Spinal cord (tissue), 10 donors: ENCODE results near the gene NDEL1. TPM values are rescaled to one million over a fixed set of nuclear protein-coding genes. Genes with fewer than 3 reads are reported as not detected.

ENCODE experiments used
- DNase-seq, 6 donors: peaks; one replicate each; pipeline versions ENCODE4 v3.0.0 to v3.0.0-alpha.2; 2013 to 2015; ENCODE audit warnings: low spot score in 6 of 6, low read depth in 4 of 6
- H3K27ac ChIP-seq: one replicate; pipeline ENCODE4 v1.5.1; 2013; ENCODE audit warnings: low read depth, low read length, control low read depth
- H3K27me3 ChIP-seq: one replicate; pipeline ENCODE4 v1.6.1; 2013; ENCODE audit warnings: low read length; ENCODE audit not compliant: control insufficient read depth, insufficient read depth
- H3K36me3 ChIP-seq: one replicate; pipeline ENCODE4 v1.6.1; 2013; ENCODE audit warnings: low read length; ENCODE audit not compliant: control insufficient read depth, insufficient read depth
- H3K4me1 ChIP-seq: one replicate; pipeline ENCODE4 v1.6.1; 2013; ENCODE audit warnings: low read length; ENCODE audit not compliant: control insufficient read depth, insufficient read depth
- H3K4me3 ChIP-seq: one replicate; pipeline ENCODE4 v1.5.1; 2013; ENCODE audit warnings: low read depth, low read length, control low read depth
- H3K9me3 ChIP-seq: one replicate; pipeline ENCODE4 v1.6.1; 2013; ENCODE audit warnings: low read length; ENCODE audit not compliant: control insufficient read depth, insufficient read depth
- WGBS: methylation state at CpG from one replicate; pipeline ENCODE4 v1.1.5; 2013; ENCODE audit warnings: missing lambda C conversion rate; ENCODE audit not compliant: insufficient coverage; 5-methylcytosine and 5-hydroxymethylcytosine counted together
- polyA plus RNA-seq, 2 donors: library from polyadenylated mRNA; unstranded; fragments of 120-200 nt; gene quantifications; one replicate each; pipeline ENCODE4 v1.2.1, GENCODE V29; 2013; ENCODE audit not compliant: insufficient read length in 2 of 2
- total RNA-seq, 2 donors: library from RNA; depleted of rRNA in 1 of 2; stranded (reverse); fragments of 120-200 nt in 1 of 2; fragments of >200 nt in 1 of 2; gene quantifications; one replicate each; pipeline versions ENCODE4 v1.2.3 to v1.2.4, GENCODE V29; 2013 to 2014
- donor health status: healthy.

NDEL1 gene
- total and polyA plus RNA-seq, 4 donors = 30.7 to 48.9 (median 47.1) TPM

GRCh38 chr17:8412089-8412488 lies 23.6 kb upstream of the NDEL1 start:
- Histone ChIP-seq H3K27ac (no peak overlapping the region), H3K36me3 (no peaks in the 10 kb centered on the region), H3K4me1 (no peaks in the 10 kb centered on the region), H3K9me3 (no peaks in the 10 kb centered on the region), H3K27me3 (peaks cover 7% of the 10 kb centered on the region), H3K4me3 (no peak overlapping the region)
- DNase-seq = no peak
- 83% methylated on average over 3 of the region's 5 CpGs for WGBS

- H3K9me3 ChIP-seq = no peaks in the 10 kb centered on the region
- no peak overlapping the region for H3K27ac ChIP-seq
- no peaks in the 10 kb centered on the region for H3K36me3 ChIP-seq
- no peaks in the 10 kb centered on the region for H3K4me1 ChIP-seq
- no peak for DNase-seq
- H3K4me3 ChIP-seq = no peak overlapping the region
- WGBS = 90% methylated on average over 2 of the region's 4 CpGs
- peaks cover 13% of the 10 kb centered on the region for H3K27me3 ChIP-seq
These were observed 22.4 kb upstream of the NDEL1 start for GRCh38 chr17:8413328-8413727.

GRCh38 chr17:8413938-8414337 lies 21.7 kb upstream of the NDEL1 start:
- H3K27me3 ChIP-seq = peaks cover 15% of the 10 kb centered on the region
- H3K4me1 ChIP-seq = no peaks in the 10 kb centered on the region
- H3K36me3 ChIP-seq = no peaks in the 10 kb centered on the region
- H3K4me3 ChIP-seq = no peak overlapping the region
- no peak overlapping the region for H3K27ac ChIP-seq
- H3K9me3 ChIP-seq = no peaks in the 10 kb centered on the region
- DNase-seq = no peak

- no peak for DNase-seq
- H3K36me3 ChIP-seq = no peaks in the 10 kb centered on the region
- H3K4me1 ChIP-seq = no peaks in the 10 kb centered on the region
- no peaks in the 10 kb centered on the region for H3K9me3 ChIP-seq
- H3K27ac ChIP-seq = no peak overlapping the region
- no peak overlapping the region for H3K4me3 ChIP-seq
- peaks cover 13% of the 10 kb centered on the region for H3K27me3 ChIP-seq
- WGBS = 83% methylated on average over 4 of the region's 4 CpGs
These were observed 17.9 kb upstream of the NDEL1 start for GRCh38 chr17:8417806-8418205.

- no peaks in the 10 kb centered on the region for H3K9me3 ChIP-seq
- H3K27me3 ChIP-seq = peaks cover 13% of the 10 kb centered on the region
- no peak overlapping the region for H3K27ac ChIP-seq
- H3K4me3 ChIP-seq = no peak overlapping the region
- DNase-seq = no peak
- no peaks in the 10 kb centered on the region for H3K4me1 ChIP-seq
- H3K36me3 ChIP-seq = no peaks in the 10 kb centered on the region
- no CpG with 5 or more reads among the region's 1 CpG for WGBS
These were observed 17.2 kb upstream of the NDEL1 start for GRCh38 chr17:8418471-8418870.

- no peak for DNase-seq
- H3K27me3 ChIP-seq = peaks cover 13% of the 10 kb centered on the region
- no CpG with 5 or more reads among the region's 1 CpG for WGBS
These were observed 16.4 kb upstream of the NDEL1 start for GRCh38 chr17:8419305-8419704.

GRCh38 chr17:8420041-8420934 lies 15.4 kb upstream of the NDEL1 start:
- Histone ChIP-seq H3K27me3 (peaks cover 13% of the 10 kb centered on the region), H3K4me3 (no peak overlapping the region), H3K36me3 (no peaks in the 10 kb centered on the region), H3K9me3 (no peaks in the 10 kb centered on the region), H3K27ac (no peak overlapping the region), H3K4me1 (no peaks in the 10 kb centered on the region)
- peak in 4 of 6 donors; percentile 1 to 70 (median 7) for DNase-seq
- 74% methylated on average over 3 of the region's 5 CpGs for WGBS

More at GRCh38 chr17:8419305-8419704, 16.4 kb upstream of the NDEL1 start:
- no peak overlapping the region for H3K4me3 ChIP-seq
- H3K27ac ChIP-seq = no peak overlapping the region
- H3K36me3 ChIP-seq = no peaks in the 10 kb centered on the region
- H3K4me1 ChIP-seq = no peaks in the 10 kb centered on the region
- H3K9me3 ChIP-seq = no peaks in the 10 kb centered on the region

GRCh38 chr17:8421571-8421970 lies 14.1 kb upstream of the NDEL1 start:
- H3K27me3 ChIP-seq = peaks cover 13% of the 10 kb centered on the region
- no peaks in the 10 kb centered on the region for H3K9me3 ChIP-seq
- no peak overlapping the region for H3K27ac ChIP-seq
- H3K4me1 ChIP-seq = no peaks in the 10 kb centered on the region
- 100% methylated on average over 1 of the region's 3 CpGs for WGBS
- DNase-seq = no peak
- H3K36me3 ChIP-seq = no peaks in the 10 kb centered on the region
- no peak overlapping the region for H3K4me3 ChIP-seq

- no peaks in the 10 kb centered on the region for H3K4me1 ChIP-seq
- no peak overlapping the region for H3K4me3 ChIP-seq
- 59% methylated on average over 3 of the region's 6 CpGs for WGBS
- no peak overlapping the region for H3K27ac ChIP-seq
- H3K9me3 ChIP-seq = no peaks in the 10 kb centered on the region
- no peaks in the 10 kb centered on the region for H3K36me3 ChIP-seq
- peaks cover 5% of the 10 kb centered on the region for H3K27me3 ChIP-seq
- no peak for DNase-seq
These were observed 9.5 kb upstream of the NDEL1 start for GRCh38 chr17:8426094-8426720.

GRCh38 chr17:8426802-8427201 lies 8.9 kb upstream of the NDEL1 start:
- no peaks in the 10 kb centered on the region for H3K36me3 ChIP-seq
- no peaks in the 10 kb centered on the region for H3K9me3 ChIP-seq
- no peak overlapping the region for H3K27ac ChIP-seq
- no peak for DNase-seq
- H3K4me1 ChIP-seq = no peaks in the 10 kb centered on the region
- no peak overlapping the region for H3K4me3 ChIP-seq
- H3K27me3 ChIP-seq = peaks cover under 1% of the 10 kb centered on the region
- no CpG with 5 or more reads among the region's 3 CpGs for WGBS
